Endothelial cell of umbilical vein (primary cell): ENCODE data around the gene FUBP3.
A peak's percentile ranks its signal among the peaks of the same experiment; 100 is the strongest.

ENCODE experiments used
- CTCF ChIP-seq, 2 donors: IDR thresholded peaks; 1 replicate in 1 of 2; 2 replicates in 1 of 2; pipeline ENCODE4 v1.5.1; 2011; ENCODE audit warnings: low read length in 2 of 2, mild to moderate bottlenecking in 2 of 2, moderate library complexity in 2 of 2, control low read depth in 1 of 2, inconsistent platforms in 1 of 2, low read depth in 1 of 2; ENCODE audit not compliant: insufficient read depth in 1 of 2; ENCODE audit errors: extremely low read depth in 1 of 2
- EZH2 ChIP-seq: IDR thresholded peaks from 2 replicates; pipeline ENCODE4 v1.6.1; 2012; ENCODE audit warnings: borderline replicate concordance, low read depth, mild to moderate bottlenecking, moderate library complexity, low read length, inconsistent platforms; ENCODE audit not compliant: severe bottlenecking
- POLR2A ChIP-seq: IDR thresholded peaks from 2 replicates; pipeline ENCODE4 v1.6.1; 2012; ENCODE audit warnings: low read depth, mild to moderate bottlenecking, control low read depth, low read length

GRCh38 chr9:130666393-130667119 lies 87.2 kb downstream of the FUBP3 start:
- TF ChIP-seq EZH2 = peak; percentile 89
- TF ChIP-seq POLR2A = no peak
- no peak for TF ChIP-seq CTCF (IDR thresholded peaks at IDR 0.05; ENCODE audit: extremely low read depth in 1 of 2, insufficient read depth in 1 of 2, low read depth in 1 of 2, low read length in 2 of 2)
